ENCODE measurements around the gene TNIK. TPM values are rescaled to one million over a fixed set of nuclear protein-coding genes. Genes with fewer than 3 reads are reported as not detected.

TNIK gene
- total and polyA plus RNA-seq, 12 donors: 9.3 to 51.9 (median 35.1) TPM

DNA sequence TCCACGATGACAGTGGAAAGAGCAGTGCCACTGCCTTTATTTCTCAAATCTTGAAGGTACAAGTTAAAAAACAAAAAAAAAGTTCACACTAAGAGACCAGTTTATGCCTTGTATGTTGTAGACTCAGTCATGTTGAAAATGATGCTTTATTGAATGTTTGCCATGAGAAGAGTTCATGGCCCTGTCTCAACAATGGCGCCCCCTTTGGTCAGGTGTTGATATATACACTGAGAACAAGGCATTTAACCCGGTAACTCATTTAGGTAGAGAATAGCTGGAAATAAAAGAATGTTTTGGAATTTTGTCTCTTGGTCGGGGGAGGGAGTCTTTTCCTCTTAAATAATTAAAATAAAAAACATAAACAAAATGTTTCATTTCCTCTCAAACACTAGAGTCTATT, 288.1 kb downstream of the TNIK start:
- H3K27me3 ChIP-seq: no peaks in the 10 kb centered on the region
- intact Hi-C loops (cut with DNase I): no loop called here
- ATAC-seq (no peak), DNase-seq (no peak)
- H3K4me1 ChIP-seq: peaks cover 6 to 41% (median 21%) of the 10 kb centered on the region in 9 donors
- H3K36me3 ChIP-seq: peaks cover 0 to 11% (median 0%) of the 10 kb centered on the region in 9 donors
- H3K4me3 ChIP-seq: no peak overlapping the region
- H3K9me3 ChIP-seq: no peaks in the 10 kb centered on the region
- H3K27ac ChIP-seq: no peak overlapping the region
- 80 to 83% methylated on average over 4 of the region's 4 CpGs for WGBS, 2 donors
- TF ChIP-seq, protein P1, sequence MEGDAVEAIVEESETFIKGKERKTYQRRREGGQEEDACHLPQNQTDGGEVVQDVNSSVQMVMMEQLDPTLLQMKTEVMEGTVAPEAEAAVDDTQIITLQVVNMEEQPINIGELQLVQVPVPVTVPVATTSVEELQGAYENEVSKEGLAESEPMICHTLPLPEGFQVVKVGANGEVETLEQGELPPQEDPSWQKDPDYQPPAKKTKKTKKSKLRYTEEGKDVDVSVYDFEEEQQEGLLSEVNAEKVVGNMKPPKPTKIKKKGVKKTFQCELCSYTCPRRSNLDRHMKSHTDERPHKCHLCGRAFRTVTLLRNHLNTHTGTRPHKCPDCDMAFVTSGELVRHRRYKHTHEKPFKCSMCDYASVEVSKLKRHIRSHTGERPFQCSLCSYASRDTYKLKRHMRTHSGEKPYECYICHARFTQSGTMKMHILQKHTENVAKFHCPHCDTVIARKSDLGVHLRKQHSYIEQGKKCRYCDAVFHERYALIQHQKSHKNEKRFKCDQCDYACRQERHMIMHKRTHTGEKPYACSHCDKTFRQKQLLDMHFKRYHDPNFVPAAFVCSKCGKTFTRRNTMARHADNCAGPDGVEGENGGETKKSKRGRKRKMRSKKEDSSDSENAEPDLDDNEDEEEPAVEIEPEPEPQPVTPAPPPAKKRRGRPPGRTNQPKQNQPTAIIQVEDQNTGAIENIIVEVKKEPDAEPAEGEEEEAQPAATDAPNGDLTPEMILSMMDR (IDR thresholded peaks at IDR 0.05): peak in 4 of 9 donors; percentile 10 to 25 (median 15)

DNA sequence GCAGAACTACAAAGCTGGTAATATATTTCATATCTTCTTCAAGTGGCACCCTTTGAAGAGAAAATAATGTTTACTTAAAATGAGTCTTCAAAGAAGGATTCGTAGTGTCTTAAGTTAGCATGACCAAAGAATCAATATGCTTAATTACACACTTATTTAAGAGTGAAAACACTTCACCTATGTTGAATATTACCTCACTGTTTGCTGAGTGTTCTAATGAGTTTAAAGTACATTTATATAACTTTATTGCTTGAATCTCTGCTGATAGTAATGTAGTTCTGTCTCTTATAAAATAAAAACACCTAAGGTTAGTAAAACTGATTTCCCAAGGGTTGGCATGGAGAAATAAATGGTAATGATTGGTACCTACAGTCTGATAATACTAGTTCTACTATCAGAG, 290.3 kb downstream of the TNIK start:
- DNase-seq (no peak), ATAC-seq (no peak)
- Histone ChIP-seq H3K4me3 (no peak overlapping the region), H3K36me3 (peaks cover 0 to 29% (median 0%) of the 10 kb centered on the region in 9 donors), H3K27me3 (no peaks in the 10 kb centered on the region), H3K9me3 (no peaks in the 10 kb centered on the region), H3K4me1 (peaks cover 0 to 21% (median 5%) of the 10 kb centered on the region in 9 donors), H3K27ac (no peak overlapping the region)
- intact Hi-C loops (cut with DNase I): loop anchor here in 1 of 10 donors (10.0 kb wide), 1 partner anchor 205 kb away; no protein-coding TSS in a partner anchor
- WGBS, 2 donors: 87 to 93% methylated on average over 1 of the region's 1 CpG
- TF ChIP-seq, protein P1 (IDR thresholded peaks at IDR 0.05): no peak

DNA sequence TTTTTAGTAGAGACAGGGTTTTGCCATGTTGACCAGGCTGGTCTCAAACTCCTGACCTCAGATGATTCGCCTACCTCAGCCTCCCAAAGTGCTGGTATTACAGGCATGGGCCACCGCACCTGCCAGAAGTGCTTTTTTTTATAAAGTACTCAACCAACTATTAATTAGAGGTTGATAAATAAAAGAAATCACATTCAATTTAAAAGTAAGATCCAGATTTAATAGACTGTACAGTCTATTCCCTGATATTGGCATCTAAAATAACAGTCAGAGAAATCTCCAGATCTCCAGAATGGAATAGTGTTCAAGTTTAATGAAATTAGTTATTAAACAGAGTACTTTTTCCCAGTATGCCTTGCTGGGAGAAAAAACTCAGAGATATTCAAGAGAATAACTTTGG, 290.8 kb downstream of the TNIK start:
- H3K9me3 ChIP-seq: no peaks in the 10 kb centered on the region
- H3K27ac ChIP-seq: no peak overlapping the region
- H3K4me1 ChIP-seq: peaks cover 0 to 17% (median 1%) of the 10 kb centered on the region in 9 donors
- ATAC-seq: no peak
- peaks cover 0 to 32% (median 0%) of the 10 kb centered on the region in 9 donors for H3K36me3 ChIP-seq
- H3K4me3 ChIP-seq: no peak overlapping the region
- 72 to 76% methylated on average over 2 of the region's 2 CpGs for WGBS, 2 donors
- intact Hi-C loops (cut with DNase I): loop anchor here in 1 of 10 donors (10.0 kb wide), 1 partner anchor 205 kb away; no protein-coding TSS in a partner anchor
- TF ChIP-seq, protein P1 (IDR thresholded peaks at IDR 0.05): no peak
- no peak for DNase-seq
- H3K27me3 ChIP-seq: no peaks in the 10 kb centered on the region

DNA sequence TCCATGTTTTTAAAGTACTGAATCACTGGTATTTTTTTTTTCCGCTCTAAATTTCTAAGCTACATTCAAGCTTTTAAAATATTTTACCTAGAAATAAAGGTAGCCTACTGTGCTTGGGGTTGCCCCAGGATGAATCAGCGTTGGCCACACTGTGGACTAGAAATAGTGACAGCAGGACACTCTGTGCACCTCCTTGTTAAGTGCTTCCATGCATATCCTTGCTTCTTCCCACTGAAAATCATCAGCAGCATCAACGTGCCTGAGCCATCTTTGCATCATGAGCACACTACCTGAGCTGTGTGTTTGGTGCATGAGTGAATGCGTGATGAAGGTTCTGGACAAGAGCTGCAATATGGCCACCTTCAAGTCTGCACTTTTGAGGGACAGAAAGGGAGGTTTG, 291.7 kb downstream of the TNIK start:
- intact Hi-C loops (cut with DNase I): loop anchor here in 1 of 10 donors (10.0 kb wide), 1 partner anchor 204 kb away; no protein-coding TSS in a partner anchor
- WGBS, 2 donors: 87 to 95% methylated on average over 4 of the region's 4 CpGs
- no peaks in the 10 kb centered on the region for H3K27me3 ChIP-seq
- peaks cover 0 to 37% (median 0%) of the 10 kb centered on the region in 9 donors for H3K36me3 ChIP-seq
- TF ChIP-seq, protein P1 (IDR thresholded peaks at IDR 0.05): no peak
- DNase-seq: no peak
- no peak for ATAC-seq
- peaks cover 0 to 4% (median 0%) of the 10 kb centered on the region in 11 donors for H3K9me3 ChIP-seq
- peaks cover 0 to 8% (median 0%) of the 10 kb centered on the region in 9 donors for H3K4me1 ChIP-seq
- no peak overlapping the region for H3K4me3 ChIP-seq
- H3K27ac ChIP-seq: no peak overlapping the region
